Tibial nerve (tissue), 4 donors: Measurements from ENCODE around the gene SEPHS1.

Experiments
- EP300 ChIP-seq, 2 donors: sonication (generic); formaldehyde crosslinking; IDR thresholded peaks; one replicate each; pipeline ENCODE4 v1.6.1; 2017; ENCODE audit warnings: antibody characterized with exemption in 2 of 2, mild to moderate bottlenecking in 1 of 2
- POLR2A ChIP-seq, 2 donors: fragments of 450-650 bp; IDR thresholded peaks; one replicate each; pipeline ENCODE4 v1.6.1; 2017; ENCODE audit warnings: antibody characterized with exemption in 2 of 2, mild to moderate bottlenecking in 2 of 2, moderate library complexity in 2 of 2
- TF ChIP-seq, protein P1 (sequence below), 5 experiments: fragments of 200-600 bp in 3 of 5; fragments of 450-650 bp in 2 of 5; sonication (generic) in 3 of 5; IDR thresholded peaks; one replicate each; pipeline ENCODE4 v1.5.1; 2016 to 2019; ENCODE audit warnings: antibody characterized with exemption in 5 of 5, mild to moderate bottlenecking in 3 of 5, moderate library complexity in 2 of 5

GRCh38 chr10:13296476-13296875 lies 51.6 kb downstream of the SEPHS1 start:
- TF ChIP-seq, protein P1, sequence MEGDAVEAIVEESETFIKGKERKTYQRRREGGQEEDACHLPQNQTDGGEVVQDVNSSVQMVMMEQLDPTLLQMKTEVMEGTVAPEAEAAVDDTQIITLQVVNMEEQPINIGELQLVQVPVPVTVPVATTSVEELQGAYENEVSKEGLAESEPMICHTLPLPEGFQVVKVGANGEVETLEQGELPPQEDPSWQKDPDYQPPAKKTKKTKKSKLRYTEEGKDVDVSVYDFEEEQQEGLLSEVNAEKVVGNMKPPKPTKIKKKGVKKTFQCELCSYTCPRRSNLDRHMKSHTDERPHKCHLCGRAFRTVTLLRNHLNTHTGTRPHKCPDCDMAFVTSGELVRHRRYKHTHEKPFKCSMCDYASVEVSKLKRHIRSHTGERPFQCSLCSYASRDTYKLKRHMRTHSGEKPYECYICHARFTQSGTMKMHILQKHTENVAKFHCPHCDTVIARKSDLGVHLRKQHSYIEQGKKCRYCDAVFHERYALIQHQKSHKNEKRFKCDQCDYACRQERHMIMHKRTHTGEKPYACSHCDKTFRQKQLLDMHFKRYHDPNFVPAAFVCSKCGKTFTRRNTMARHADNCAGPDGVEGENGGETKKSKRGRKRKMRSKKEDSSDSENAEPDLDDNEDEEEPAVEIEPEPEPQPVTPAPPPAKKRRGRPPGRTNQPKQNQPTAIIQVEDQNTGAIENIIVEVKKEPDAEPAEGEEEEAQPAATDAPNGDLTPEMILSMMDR (IDR thresholded peaks at IDR 0.05), result no peak
- no peak for TF ChIP-seq EP300 (IDR thresholded peaks at IDR 0.05)
- TF ChIP-seq POLR2A (IDR thresholded peaks at IDR 0.05), result no peak
